PC-3 (cell line): Measurements from ENCODE around the gene DSP.

ENCODE experiments used
- CTCF ChIP-seq: fragments of 300-600 bp; sonication (generic); conservative IDR thresholded peaks from 2 replicates; pipeline ENCODE4 v1.5.1; 2017; ENCODE audit warnings: antibody characterized with exemption, low read depth, mild to moderate bottlenecking, low read length
- EZH2 ChIP-seq: fragments of 300-600 bp; sonication (generic); IDR thresholded peaks from one replicate; pipeline ENCODE4 v1.6.1; 2017; ENCODE audit warnings: antibody characterized with exemption, mild to moderate bottlenecking, low read length; ENCODE audit not compliant: unreplicated experiment
- EZH2phosphoT487 ChIP-seq: fragments of 300-600 bp; sonication (generic); IDR thresholded peaks from 2 replicates; pipeline ENCODE4 v1.6.1; 2018; ENCODE audit warnings: mild to moderate bottlenecking, antibody characterized with exemption, low read length, borderline replicate concordance

DNA sequence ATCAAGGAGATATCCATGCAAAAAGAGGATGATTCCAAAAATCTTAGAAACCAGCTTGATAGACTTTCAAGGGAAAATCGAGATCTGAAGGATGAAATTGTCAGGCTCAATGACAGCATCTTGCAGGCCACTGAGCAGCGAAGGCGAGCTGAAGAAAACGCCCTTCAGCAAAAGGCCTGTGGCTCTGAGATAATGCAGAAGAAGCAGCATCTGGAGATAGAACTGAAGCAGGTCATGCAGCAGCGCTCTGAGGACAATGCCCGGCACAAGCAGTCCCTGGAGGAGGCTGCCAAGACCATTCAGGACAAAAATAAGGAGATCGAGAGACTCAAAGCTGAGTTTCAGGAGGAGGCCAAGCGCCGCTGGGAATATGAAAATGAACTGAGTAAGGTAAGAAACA, 38.4 kb downstream of the DSP start:
- TF ChIP-seq CTCF (no peak), EZH2phosphoT487 (no peak), EZH2 (no peak)
